MM.1S (cell line): ENCODE results near the gene PHF21B.
"Not testable (repeated sequence)": the region's sequence is repeated elsewhere in the genome, so short reads cannot be mapped to it uniquely, and the experiment has no call there.

Source experiments
- DNase-seq: peaks from one replicate; pipeline ENCODE4 v3.0.0-alpha.2; 2015
- H2AFZ ChIP-seq: fragments of 300-600 bp; sonication (generic); 2 replicates; pipeline ENCODE4 v1.6.0; 2016; ENCODE audit warnings: antibody characterized with exemption, low read length
- H3F3A ChIP-seq: fragments of 300-600 bp; sonication (generic); 2 replicates; pipeline ENCODE4 v1.6.1; 2016; ENCODE audit warnings: mild to moderate bottlenecking, antibody characterized with exemption, low read length, moderate library complexity, mixed read lengths; ENCODE audit not compliant: insufficient read depth
- H3K27ac ChIP-seq: fragments of 300-600 bp; sonication (generic); 2 replicates; pipeline ENCODE4 v1.5.1; 2016; ENCODE audit warnings: mild to moderate bottlenecking, low read length
- H3K27me3 ChIP-seq: fragments of 300-600 bp; sonication (generic); replicated peaks from 2 replicates; pipeline ENCODE4 v1.6.0; 2016; ENCODE audit warnings: low read length; ENCODE audit not compliant: insufficient read depth
- H3K36me3 ChIP-seq: fragments of 300-600 bp; sonication (generic); replicated peaks from 2 replicates; pipeline ENCODE4 v1.6.1; 2016; ENCODE audit warnings: mild to moderate bottlenecking, low read length, mixed read lengths; ENCODE audit not compliant: insufficient read depth
- H3K4me1 ChIP-seq: fragments of 300-600 bp; sonication (generic); 2 replicates; pipeline ENCODE4 v1.6.1; 2016; ENCODE audit warnings: low read length, mixed read lengths
- H3K4me2 ChIP-seq: fragments of 300-600 bp; sonication (generic); 2 replicates; pipeline ENCODE4 v1.6.0; 2016; ENCODE audit warnings: low read depth, low read length
- H3K4me3 ChIP-seq: fragments of 300-600 bp; sonication (generic); 2 replicates; pipeline ENCODE4 v1.5.1; 2016; ENCODE audit warnings: low read length, mixed read lengths
- H3K79me2 ChIP-seq: fragments of 300-600 bp; sonication (generic); 2 replicates; pipeline ENCODE4 v1.6.1; 2016; ENCODE audit warnings: mixed run types, low read length, mixed read lengths
- H3K9ac ChIP-seq: fragments of 300-600 bp; sonication (generic); 2 replicates; pipeline ENCODE4 v1.6.1; 2016; ENCODE audit warnings: low read length, mixed read lengths
- H3K9me2 ChIP-seq: fragments of 300-600 bp; sonication (generic); replicated peaks from 2 replicates; pipeline ENCODE4 v1.6.1; 2016; ENCODE audit warnings: mild to moderate bottlenecking, low read length, mixed read lengths; ENCODE audit not compliant: insufficient read depth
- H3K9me3 ChIP-seq: fragments of 300-600 bp; sonication (generic); replicated peaks from 2 replicates; pipeline ENCODE4 v1.6.1; 2016; ENCODE audit warnings: mild to moderate bottlenecking, low read length, mixed read lengths; ENCODE audit not compliant: insufficient read depth
- H4K20me1 ChIP-seq: fragments of 300-600 bp; sonication (generic); 2 replicates; pipeline ENCODE4 v1.6.1; 2016; ENCODE audit warnings: mild to moderate bottlenecking, low read length, moderate library complexity, mixed read lengths; ENCODE audit not compliant: insufficient read depth
- EZH2 ChIP-seq: fragments of 300-600 bp; sonication (generic); optimal IDR thresholded peaks from 2 replicates; pipeline ENCODE3; 2017; ENCODE audit warnings: low read depth, mild to moderate bottlenecking, antibody characterized with exemption, low read length, mixed read lengths
- EZH2phosphoT487 ChIP-seq: fragments of 300-600 bp; sonication (generic); IDR thresholded peaks from 2 replicates; pipeline ENCODE4 v1.6.1; 2018; ENCODE audit warnings: antibody characterized with exemption, low read length
- TF ChIP-seq, protein P1 (sequence below): fragments of 300-600 bp; sonication (generic); IDR thresholded peaks from 2 replicates; pipeline ENCODE4 v1.5.1; 2016; ENCODE audit warnings: antibody characterized with exemption, low read length, mixed read lengths

Gene PHF21B

DNA sequence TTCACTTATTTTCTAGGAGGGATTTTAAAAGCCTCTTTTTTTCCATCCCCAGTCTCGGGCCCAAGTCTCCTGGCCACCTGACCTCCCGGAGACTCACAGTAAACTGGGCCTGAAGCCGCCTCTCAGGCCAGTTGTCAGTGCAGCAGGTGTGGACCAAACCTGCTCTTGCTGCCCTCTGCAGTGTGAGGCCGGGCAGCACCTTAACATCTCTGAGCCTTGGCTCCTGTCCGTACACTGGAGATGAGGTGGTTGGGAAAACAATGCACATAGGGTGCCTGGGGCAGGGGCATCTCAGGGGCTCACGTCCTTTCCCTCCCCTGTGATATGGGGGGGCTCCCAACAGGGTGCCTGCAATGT is 45.1 kb downstream of the PHF21B start:
- no peaks in the 10 kb centered on the region for H3F3A ChIP-seq
- H3K36me3 ChIP-seq: no peaks in the 10 kb centered on the region
- no peaks in the 10 kb centered on the region for H3K9me2 ChIP-seq
- H3K4me3 ChIP-seq: no peak overlapping the region
- H3K79me2 ChIP-seq: no peaks in the 10 kb centered on the region
- no peak for DNase-seq
- H4K20me1 ChIP-seq: no peaks in the 10 kb centered on the region
- no peaks in the 10 kb centered on the region for H3K9me3 ChIP-seq
- no peak overlapping the region for H3K4me2 ChIP-seq
- no peak overlapping the region for H3K27ac ChIP-seq
- no peaks in the 10 kb centered on the region for H3K4me1 ChIP-seq
- no peak overlapping the region for H3K9ac ChIP-seq
- peaks cover 86% of the 10 kb centered on the region for H3K27me3 ChIP-seq
- H2AFZ ChIP-seq: no peak overlapping the region
- TF ChIP-seq, protein P1, sequence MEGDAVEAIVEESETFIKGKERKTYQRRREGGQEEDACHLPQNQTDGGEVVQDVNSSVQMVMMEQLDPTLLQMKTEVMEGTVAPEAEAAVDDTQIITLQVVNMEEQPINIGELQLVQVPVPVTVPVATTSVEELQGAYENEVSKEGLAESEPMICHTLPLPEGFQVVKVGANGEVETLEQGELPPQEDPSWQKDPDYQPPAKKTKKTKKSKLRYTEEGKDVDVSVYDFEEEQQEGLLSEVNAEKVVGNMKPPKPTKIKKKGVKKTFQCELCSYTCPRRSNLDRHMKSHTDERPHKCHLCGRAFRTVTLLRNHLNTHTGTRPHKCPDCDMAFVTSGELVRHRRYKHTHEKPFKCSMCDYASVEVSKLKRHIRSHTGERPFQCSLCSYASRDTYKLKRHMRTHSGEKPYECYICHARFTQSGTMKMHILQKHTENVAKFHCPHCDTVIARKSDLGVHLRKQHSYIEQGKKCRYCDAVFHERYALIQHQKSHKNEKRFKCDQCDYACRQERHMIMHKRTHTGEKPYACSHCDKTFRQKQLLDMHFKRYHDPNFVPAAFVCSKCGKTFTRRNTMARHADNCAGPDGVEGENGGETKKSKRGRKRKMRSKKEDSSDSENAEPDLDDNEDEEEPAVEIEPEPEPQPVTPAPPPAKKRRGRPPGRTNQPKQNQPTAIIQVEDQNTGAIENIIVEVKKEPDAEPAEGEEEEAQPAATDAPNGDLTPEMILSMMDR: no peak
- TF ChIP-seq EZH2 (no peak), EZH2phosphoT487 (no peak)

DNA sequence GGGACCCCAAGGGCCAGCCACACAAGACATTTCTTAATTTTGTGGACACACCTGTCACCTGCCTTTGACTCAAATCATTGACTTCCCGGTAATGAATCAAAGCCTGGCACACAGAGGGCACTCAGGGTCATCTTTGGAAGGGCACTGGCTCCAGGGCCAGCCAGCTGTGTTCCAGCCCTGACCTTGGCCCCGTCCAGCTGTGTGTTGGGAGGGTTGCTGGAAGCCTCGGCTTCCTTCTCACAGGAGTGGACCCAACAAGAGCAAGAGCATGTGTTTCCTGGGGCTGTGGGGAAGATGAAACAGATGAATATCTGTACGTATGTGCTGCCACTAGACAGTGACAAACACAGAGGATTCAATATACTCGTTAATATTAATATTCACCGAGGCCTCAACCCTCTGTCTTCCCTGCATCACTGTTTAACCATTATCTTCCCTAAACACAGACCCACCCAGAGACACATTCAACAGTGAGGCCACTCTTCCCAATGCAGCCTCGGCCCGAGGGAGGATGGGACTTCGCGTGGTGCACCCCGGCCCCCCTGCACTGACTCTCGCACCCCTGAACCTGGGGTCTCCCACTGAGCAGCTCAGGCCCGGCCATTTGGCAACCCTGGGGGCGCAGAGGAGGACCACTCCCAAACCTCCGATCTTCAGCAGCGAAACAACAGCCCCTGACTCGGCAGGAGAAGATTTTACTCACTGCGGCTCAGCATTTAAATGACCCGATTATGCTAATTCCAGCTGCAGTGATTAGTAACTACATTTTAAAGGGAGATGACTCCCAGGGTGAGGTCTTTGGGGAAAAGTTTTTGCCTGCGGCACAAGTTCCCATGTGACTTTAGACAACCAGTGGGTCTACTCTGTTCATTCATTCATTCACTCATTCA is 45.7 kb downstream of the PHF21B start:
- H3K79me2 ChIP-seq: no peaks in the 10 kb centered on the region
- H3K4me2 ChIP-seq: no peak overlapping the region
- H3K27ac ChIP-seq: no peak overlapping the region

DNA sequence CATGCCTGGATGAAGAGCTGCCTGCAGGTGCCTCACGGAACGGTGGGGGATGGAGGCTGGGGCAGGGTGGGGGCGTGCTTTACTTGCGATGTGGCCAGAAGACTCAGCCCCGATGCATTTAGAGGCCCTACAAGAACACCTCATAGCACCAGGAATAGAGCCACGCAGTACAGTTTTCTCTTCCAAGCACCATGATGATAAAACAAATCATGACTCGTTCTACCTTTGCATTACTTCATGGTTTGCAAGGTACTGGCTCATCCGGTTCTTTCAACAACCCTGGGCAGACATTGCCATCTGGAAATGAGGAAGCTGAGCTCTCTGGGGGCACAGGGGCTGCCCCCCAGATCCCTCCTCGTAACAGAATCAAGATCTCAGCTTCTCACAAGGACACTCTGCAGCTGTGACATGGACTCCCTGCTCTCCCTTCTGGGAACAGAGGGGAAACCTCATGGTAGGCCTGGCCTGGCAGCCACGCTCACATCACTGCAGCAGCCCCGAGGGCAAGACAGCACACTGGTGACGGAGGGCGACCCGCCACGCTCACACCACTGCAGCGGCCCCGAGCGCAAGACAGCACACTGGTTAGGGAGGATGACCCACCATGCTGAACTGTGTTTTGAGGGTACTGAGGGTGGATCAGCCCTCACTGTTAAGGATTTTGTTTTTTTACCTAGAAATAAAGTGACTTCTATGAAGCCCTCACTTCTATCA is 46.9 kb downstream of the PHF21B start:
- no peaks in the 10 kb centered on the region for H4K20me1 ChIP-seq
- no peaks in the 10 kb centered on the region for H3K4me1 ChIP-seq
- no peaks in the 10 kb centered on the region for H3F3A ChIP-seq
- DNase-seq: no peak
- no peak for TF ChIP-seq EZH2
- TF ChIP-seq, protein P1: no peak
- no peak for TF ChIP-seq EZH2phosphoT487
- no peak overlapping the region for H2AFZ ChIP-seq
- H3K9ac ChIP-seq: no peak overlapping the region
- no peaks in the 10 kb centered on the region for H3K9me2 ChIP-seq
- no peak overlapping the region for H3K4me2 ChIP-seq
- no peaks in the 10 kb centered on the region for H3K36me3 ChIP-seq
- H3K27me3 ChIP-seq: peaks cover 90% of the 10 kb centered on the region
- H3K9me3 ChIP-seq: no peaks in the 10 kb centered on the region
- no peak overlapping the region for H3K27ac ChIP-seq
- H3K4me3 ChIP-seq: no peak overlapping the region
- H3K79me2 ChIP-seq: no peaks in the 10 kb centered on the region

More for the DNA sequence above, 45.7 kb downstream of the PHF21B start:
- TF ChIP-seq EZH2 (no peak), EZH2phosphoT487 (no peak)
- TF ChIP-seq, protein P1: no peak
- no peaks in the 10 kb centered on the region for H3K36me3 ChIP-seq
- H3K27me3 ChIP-seq: peaks cover 89% of the 10 kb centered on the region
- H2AFZ ChIP-seq: no peak overlapping the region
- no peaks in the 10 kb centered on the region for H3K9me3 ChIP-seq
- no peaks in the 10 kb centered on the region for H4K20me1 ChIP-seq
- DNase-seq: no peak
- no peaks in the 10 kb centered on the region for H3K9me2 ChIP-seq
- H3K4me1 ChIP-seq: no peaks in the 10 kb centered on the region
- H3K4me3 ChIP-seq: no peak overlapping the region
- H3K9ac ChIP-seq: no peak overlapping the region
- no peaks in the 10 kb centered on the region for H3F3A ChIP-seq

DNA sequence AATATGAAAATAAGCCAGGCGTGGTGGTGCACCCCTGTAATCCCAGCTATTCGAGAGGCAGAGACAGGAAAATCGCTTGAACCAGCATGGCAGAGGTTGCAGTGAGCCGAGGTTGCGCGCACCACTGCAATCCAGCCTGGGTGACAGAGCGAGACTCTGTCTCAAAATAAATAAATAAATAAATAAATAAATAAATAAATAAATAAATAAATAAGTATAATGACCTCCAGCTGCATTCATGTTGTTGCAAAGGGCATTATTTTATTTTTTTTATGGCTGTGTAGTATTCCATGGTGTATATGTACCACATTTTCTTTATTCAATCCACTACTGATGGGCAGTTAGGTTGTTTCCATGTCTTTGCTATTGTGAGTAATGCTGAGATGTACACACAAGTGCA is 48.1 kb downstream of the PHF21B start:
- not testable (repeated sequence) for H3K9me2 ChIP-seq, H3F3A ChIP-seq, H3K79me2 ChIP-seq, H3K9me3 ChIP-seq, H2AFZ ChIP-seq, H3K4me3 ChIP-seq, H3K9ac ChIP-seq, H3K27ac ChIP-seq, DNase-seq, H3K4me1 ChIP-seq, H3K4me2 ChIP-seq, H3K36me3 ChIP-seq, H4K20me1 ChIP-seq
- peaks cover 93% of the 10 kb centered on the region for H3K27me3 ChIP-seq
